ENCODE results near the gene XRRA1. TPM values are rescaled to one million over a fixed set of nuclear protein-coding genes. Genes with fewer than 3 reads are reported as not detected.

The XRRA1 gene
- polyA plus RNA-seq, 3 donors, result 1.2 to 3.6 (median 3.5) TPM

DNA sequence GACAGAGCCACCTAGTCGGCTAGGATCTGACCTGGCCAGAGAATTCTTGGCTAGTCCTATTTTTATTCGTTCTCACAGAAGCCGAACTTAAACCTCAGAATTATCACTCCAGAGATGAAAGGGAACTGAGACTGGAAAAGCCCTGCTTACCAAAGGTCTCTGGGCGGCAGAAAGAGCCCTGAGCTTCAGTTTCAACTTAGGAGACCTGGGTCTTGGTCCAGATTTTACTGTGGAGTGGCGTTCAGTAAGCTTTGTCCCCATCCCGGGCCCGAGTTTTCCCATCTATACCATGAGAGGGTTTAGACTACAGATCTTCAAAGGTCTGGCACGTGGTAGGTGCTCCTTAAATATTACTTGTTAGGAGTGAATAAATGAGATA, 40.4 kb upstream of the XRRA1 start:
- Histone ChIP-seq H4K20me1 (ENCODE audit: insufficient read depth, low read length) (no peaks in the 10 kb centered on the region), H3K4me3 (replicated peaks in 1 of 3; ENCODE audit: low read depth in 2 of 3, low read length in 3 of 3) (peak overlapping the region; percentile 64 to 89 (median 79)), H3K9me3 (replicated peaks in 1 of 2; ENCODE audit: control insufficient read depth in 1 of 2, insufficient read depth in 1 of 2, low read length in 2 of 2) (no peaks in the 10 kb centered on the region), H3K27me3 (ENCODE audit: control insufficient read depth in 2 of 2, insufficient read depth in 2 of 2, low read length in 2 of 2) (no peaks in the 10 kb centered on the region), H3K79me2 (ENCODE audit: insufficient read depth, low read length) (peaks cover 35% of the 10 kb centered on the region), H3K36me3 (replicated peaks in 1 of 2; ENCODE audit: control insufficient read depth in 1 of 2, insufficient read depth in 2 of 2, low read length in 2 of 2) (peaks cover 6 to 7% of the 10 kb centered on the region in 2 donors), H3K9ac (ENCODE audit: insufficient read depth, low read length, poor library complexity, severe bottlenecking) (peak overlapping the region; percentile 73), H3K4me2 (replicated peaks; ENCODE audit: extremely low read depth, low read length, poor library complexity, severe bottlenecking) (peak overlapping the region; percentile 75), H3K4me1 (ENCODE audit: control insufficient read depth in 1 of 2, insufficient read depth in 2 of 2, low read length in 2 of 2) (peaks cover 21 to 36% of the 10 kb centered on the region in 2 donors), H3K27ac (ENCODE audit: low read depth in 1 of 2, low read length in 2 of 2) (peak overlapping the region; percentile 71 to 82), H2AFZ (ENCODE audit: insufficient read depth, low read depth, low read length, poor library complexity, severe bottlenecking) (peak overlapping the region; percentile 80)
- peak in 2 of 3 donors; percentile 29 to 44 for DNase-seq
- 0% methylated on average over 2 of the region's 8 CpGs for WGBS (ENCODE audit: insufficient coverage)
- intact Hi-C loops (cut with micrococcal nuclease), result loop anchor here in 1 of 2 donors (5.0 kb wide), 1 partner anchor 37 kb away; no protein-coding TSS in a partner anchor
- H3K27me3 Mint-ChIP-seq (ENCODE audit: low read depth in 3 of 3), result no peaks in the 10 kb centered on the region
- H3K4me3 Mint-ChIP-seq, result peak overlapping the region; percentile 97 to 98
- H3K36me3 Mint-ChIP-seq, result peaks cover 12 to 23% of the 10 kb centered on the region in 2 donors
- H3K4me1 Mint-ChIP-seq, result peaks cover 34% of the 10 kb centered on the region
- H3K9me3 Mint-ChIP-seq, result no peaks in the 10 kb centered on the region
- H3K27ac Mint-ChIP-seq, result peak overlapping the region; percentile 90 to 97 (median 94)
- TF ChIP-seq CTCF (IDR thresholded peaks at IDR 0.05), result no peak

DNA sequence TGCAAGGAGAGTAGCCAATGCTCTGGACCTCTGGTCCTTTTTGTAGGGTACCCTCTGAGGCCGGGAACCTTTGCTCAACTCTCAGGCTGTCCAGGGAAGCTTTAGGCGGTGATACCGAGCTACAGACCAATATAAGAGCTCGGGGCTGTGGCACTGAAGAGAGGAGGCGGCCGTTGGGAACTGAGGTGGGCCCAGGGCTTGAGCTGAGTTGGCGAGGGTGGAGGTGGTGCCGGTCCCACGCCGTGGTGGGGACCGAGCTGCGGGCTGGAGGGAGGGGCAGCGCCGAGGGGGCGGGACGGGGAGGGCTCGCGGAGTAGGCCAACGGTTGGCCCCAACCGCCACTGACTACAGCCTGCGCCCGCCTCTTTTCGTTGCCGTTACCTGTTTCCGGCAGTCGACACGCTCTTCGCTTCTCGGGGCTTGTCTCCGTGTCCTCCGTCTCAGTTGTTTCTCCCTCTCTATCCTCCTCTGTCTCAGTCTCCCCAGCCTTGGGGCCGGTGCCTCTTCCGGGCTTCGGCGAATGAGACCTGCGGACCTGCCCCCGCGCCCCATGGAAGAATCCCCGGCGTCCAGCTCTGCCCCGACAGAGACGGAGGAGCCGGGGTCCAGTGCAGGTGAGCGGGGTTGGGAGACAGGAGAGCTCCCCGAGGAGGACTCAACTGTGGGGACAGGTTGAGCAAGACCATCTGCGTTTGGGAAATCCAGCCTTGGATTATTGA, 39.8 kb upstream of the XRRA1 start, which contains the start of gene NEU3:
Gene NEU3, plus strand, starts transcription at position 393 of the 719 bp plus-strand sequence. Its CDS starts 128 bp downstream, at position 521.
- WGBS (ENCODE audit: insufficient coverage), result 0% methylated on average over 35 of the region's 46 CpGs
- Mint-ChIP-seq H3K9me3 (no peaks in the 10 kb centered on the region), H3K4me1 (peaks cover 34% of the 10 kb centered on the region), H3K4me3 (peak within 1 kb of the TSS; percentile 97 to 98), H3K27ac (peak within 1 kb of the TSS; percentile 90 to 97 (median 94)), H3K36me3 (peaks cover 7 to 18% of the 10 kb centered on the region in 2 donors), H3K27me3 (ENCODE audit: low read depth in 3 of 3) (no peaks in the 10 kb centered on the region)
- Histone ChIP-seq H3K4me3 (replicated peaks in 1 of 3; ENCODE audit: low read depth in 2 of 3, low read length in 3 of 3) (peak within 1 kb of the TSS; percentile 64 to 89 (median 79)), H3K4me2 (replicated peaks; ENCODE audit: extremely low read depth, low read length, poor library complexity, severe bottlenecking) (peak within 1 kb of the TSS; percentile 75), H4K20me1 (ENCODE audit: insufficient read depth, low read length) (no peaks in the 10 kb centered on the region), H3K4me1 (ENCODE audit: control insufficient read depth in 1 of 2, insufficient read depth in 2 of 2, low read length in 2 of 2) (peaks cover 21 to 36% of the 10 kb centered on the region in 2 donors), H3K9me3 (replicated peaks in 1 of 2; ENCODE audit: control insufficient read depth in 1 of 2, insufficient read depth in 1 of 2, low read length in 2 of 2) (no peaks in the 10 kb centered on the region), H3K9ac (ENCODE audit: insufficient read depth, low read length, poor library complexity, severe bottlenecking) (peak within 1 kb of the TSS; percentile 73), H3K27me3 (ENCODE audit: control insufficient read depth in 2 of 2, insufficient read depth in 2 of 2, low read length in 2 of 2) (no peaks in the 10 kb centered on the region), H3K36me3 (replicated peaks in 1 of 2; ENCODE audit: control insufficient read depth in 1 of 2, insufficient read depth in 2 of 2, low read length in 2 of 2) (peaks cover 2% of the 10 kb centered on the region in 2 donors), H3K79me2 (ENCODE audit: insufficient read depth, low read length) (peaks cover 35% of the 10 kb centered on the region), H3K27ac (ENCODE audit: low read depth in 1 of 2, low read length in 2 of 2) (peak within 1 kb of the TSS; percentile 71 to 82), H2AFZ (ENCODE audit: insufficient read depth, low read depth, low read length, poor library complexity, severe bottlenecking) (peak within 1 kb of the TSS; percentile 80)
- no peak for TF ChIP-seq CTCF (IDR thresholded peaks at IDR 0.05)
- intact Hi-C loops (cut with micrococcal nuclease), result loop anchor here in 1 of 2 donors (5.0 kb wide), 1 partner anchor 36 kb away; no protein-coding TSS in a partner anchor
- peak; percentile 47 to 64 (median 63) for DNase-seq
